Esophagus muscularis mucosa (tissue), 2 donors: ENCODE measurements around the gene GPC6.

Source experiments
- POLR2A ChIP-seq: fragments of 450-650 bp; IDR thresholded peaks from one replicate; pipeline ENCODE4 v1.6.1; 2017; ENCODE audit warnings: antibody characterized with exemption, moderate library complexity, mild to moderate bottlenecking, low read depth
- POLR2AphosphoS5 ChIP-seq, 2 donors: sonication (generic); formaldehyde crosslinking; IDR thresholded peaks; one replicate each; pipeline ENCODE4 v1.6.1; 2017; ENCODE audit warnings: antibody characterized with exemption in 2 of 2

DNA sequence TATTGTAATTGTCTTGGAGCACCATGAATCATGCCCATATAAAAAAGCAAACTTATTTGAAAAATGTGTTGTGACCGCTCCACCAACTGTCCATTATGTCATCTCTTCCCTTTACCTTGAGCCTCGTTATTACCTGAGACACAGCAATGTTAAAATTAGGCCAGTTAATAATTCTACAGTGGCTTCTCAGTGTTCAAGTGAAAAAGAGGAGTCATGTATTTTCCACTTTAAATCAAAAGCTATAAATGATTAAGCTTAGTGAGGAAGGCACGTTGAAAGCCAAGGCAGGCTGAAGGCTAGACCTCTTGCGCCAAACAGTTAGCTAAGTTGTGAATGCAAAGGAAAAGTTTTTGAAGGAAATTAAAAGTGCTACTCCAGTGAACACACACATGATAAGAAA, 210.5 kb downstream of the GPC6 start:
- no peak for TF ChIP-seq POLR2AphosphoS5 (IDR thresholded peaks at IDR 0.05)
- no peak for TF ChIP-seq POLR2A
